ENCODE measurements around the gene CENPP. TPM values are rescaled to one million over a fixed set of nuclear protein-coding genes. Genes with fewer than 3 reads are reported as not detected.

The CENPP gene
- total RNA-seq, 1 experiment from 2014 or later, result 14.3 TPM

DNA sequence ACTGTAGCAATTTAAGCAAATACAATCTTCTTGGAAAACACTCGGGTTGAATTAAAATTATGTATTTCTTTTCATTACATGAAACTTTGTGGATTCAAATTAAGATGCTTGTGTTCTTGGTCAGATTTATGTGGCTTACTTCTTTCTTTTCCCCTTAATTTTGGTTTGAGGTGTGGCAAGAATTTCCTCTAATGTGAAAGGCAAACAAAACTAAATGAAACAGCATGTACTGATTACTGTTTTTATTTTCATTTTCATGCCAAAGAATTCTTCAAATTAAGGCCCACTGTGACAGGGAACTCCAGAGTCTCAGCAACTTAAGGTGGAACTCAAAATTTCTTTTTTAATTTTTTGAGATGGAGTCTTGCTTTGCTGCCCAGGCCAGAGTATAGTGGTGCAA lies 98.6 kb downstream of the CENPP start, which contains the start of gene OMD:
Gene OMD, minus strand, starts transcription at position 132 of the 400 bp plus-strand sequence. CDS start 6,913 bp downstream, outside the sequence.
- ATAC-seq (no peak), DNase-seq (ENCODE audit: low spot score) (no peak)
- TF ChIP-seq MAX (CRISPR knock-in tag; IDR thresholded peaks at IDR 0.05) (no peak), ZBTB43 (CRISPR knock-in tag; IDR thresholded peaks at IDR 0.05) (no peak), EMX1 (CRISPR knock-in tag; IDR thresholded peaks at IDR 0.05) (no peak), FOXJ3 (CRISPR knock-in tag; IDR thresholded peaks at IDR 0.05; ENCODE audit: borderline replicate concordance) (no peak), ZNF138 (CRISPR knock-in tag; conservative IDR thresholded peaks at IDR 0.05) (no peak), CBFB (CRISPR knock-in tag; IDR thresholded peaks at IDR 0.05; ENCODE audit: low read depth) (no peak), NFATC4 (CRISPR knock-in tag; IDR thresholded peaks at IDR 0.05) (no peak), ZNF423 (CRISPR knock-in tag; IDR thresholded peaks at IDR 0.05) (no peak), STAT6 (CRISPR knock-in tag; conservative IDR thresholded peaks at IDR 0.05; ENCODE audit: low read depth) (no peak)
- TF ChIP-seq, protein P1, sequence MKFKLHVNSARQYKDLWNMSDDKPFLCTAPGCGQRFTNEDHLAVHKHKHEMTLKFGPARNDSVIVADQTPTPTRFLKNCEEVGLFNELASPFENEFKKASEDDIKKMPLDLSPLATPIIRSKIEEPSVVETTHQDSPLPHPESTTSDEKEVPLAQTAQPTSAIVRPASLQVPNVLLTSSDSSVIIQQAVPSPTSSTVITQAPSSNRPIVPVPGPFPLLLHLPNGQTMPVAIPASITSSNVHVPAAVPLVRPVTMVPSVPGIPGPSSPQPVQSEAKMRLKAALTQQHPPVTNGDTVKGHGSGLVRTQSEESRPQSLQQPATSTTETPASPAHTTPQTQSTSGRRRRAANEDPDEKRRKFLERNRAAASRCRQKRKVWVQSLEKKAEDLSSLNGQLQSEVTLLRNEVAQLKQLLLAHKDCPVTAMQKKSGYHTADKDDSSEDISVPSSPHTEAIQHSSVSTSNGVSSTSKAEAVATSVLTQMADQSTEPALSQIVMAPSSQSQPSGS (CRISPR knock-in tag; IDR thresholded peaks at IDR 0.05; ENCODE audit: borderline replicate concordance, low read depth), result no peak
- Mint-ChIP-seq H3K27me3 (ENCODE audit: low read depth) (no peaks in the 10 kb centered on the region; the same call in 1 of the 2 replicates), H3K36me3 (no peaks in the 10 kb centered on the region), H3K4me1 (no peaks in the 10 kb centered on the region; the same call in 1 of the 2 replicates), H3K27ac (no peak within 1 kb of the TSS), H3K4me3 (no peak within 1 kb of the TSS), H3K9me3 (no peaks in the 10 kb centered on the region)
- POLR2A ChIA-PET, result no interaction called here
- CTCF ChIA-PET, result no interaction called here

DNA sequence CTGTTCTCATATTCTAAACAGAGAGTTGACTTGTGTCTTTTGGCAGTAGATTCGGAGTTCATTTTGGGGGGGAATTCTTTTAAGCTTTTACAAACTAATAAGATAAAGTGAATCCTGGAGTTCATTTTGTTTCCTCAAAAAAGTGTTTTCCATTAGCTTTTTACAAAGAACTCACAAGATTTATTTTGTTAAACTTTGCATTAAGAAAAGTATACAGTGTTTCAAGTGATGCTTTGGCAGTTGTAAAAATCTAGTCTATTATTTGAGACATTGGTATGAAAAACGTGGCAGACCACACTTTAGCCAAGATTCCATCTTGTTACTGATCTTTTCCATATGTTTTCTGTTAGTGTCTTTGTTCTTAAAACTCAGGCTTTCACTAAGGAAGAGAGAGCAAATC lies 99.7 kb downstream of the CENPP start:
- no peak for ATAC-seq
- H3K4me3 Mint-ChIP-seq, result no peak overlapping the region
- POLR2A ChIA-PET, result no interaction called here
- no peaks in the 10 kb centered on the region; the same call in 1 of the 2 replicates for H3K27me3 Mint-ChIP-seq (ENCODE audit: low read depth)
- no peaks in the 10 kb centered on the region for H3K36me3 Mint-ChIP-seq
- CTCF ChIA-PET, result no interaction called here
- DNase-seq (ENCODE audit: low spot score), result no peak
- H3K9me3 Mint-ChIP-seq, result no peaks in the 10 kb centered on the region
- no peak overlapping the region for H3K27ac Mint-ChIP-seq
- H3K4me1 Mint-ChIP-seq, result no peaks in the 10 kb centered on the region; the same call in 1 of the 2 replicates
- TF ChIP-seq NFE2L1 (CRISPR knock-in tag; IDR thresholded peaks at IDR 0.05) (no peak), ZNF138 (CRISPR knock-in tag; conservative IDR thresholded peaks at IDR 0.05) (no peak), ERG (CRISPR knock-in tag; IDR thresholded peaks at IDR 0.05) (no peak), E2F5 (CRISPR knock-in tag; IDR thresholded peaks at IDR 0.05) (no peak), ZNF396 (CRISPR knock-in tag; IDR thresholded peaks at IDR 0.05; ENCODE audit: borderline replicate concordance) (no peak), ZBTB21 (CRISPR knock-in tag; IDR thresholded peaks at IDR 0.05; ENCODE audit: borderline replicate concordance) (no peak), ZNF416 (CRISPR knock-in tag; IDR thresholded peaks at IDR 0.05) (no peak), CBFB (CRISPR knock-in tag; IDR thresholded peaks at IDR 0.05; ENCODE audit: low read depth) (no peak), ZNF281 (CRISPR knock-in tag; IDR thresholded peaks at IDR 0.05) (no peak), ATF6 (CRISPR knock-in tag; IDR thresholded peaks at IDR 0.05) (no peak), TP53 (CRISPR knock-in tag; IDR thresholded peaks at IDR 0.05) (no peak)
- TF ChIP-seq, protein P2, sequence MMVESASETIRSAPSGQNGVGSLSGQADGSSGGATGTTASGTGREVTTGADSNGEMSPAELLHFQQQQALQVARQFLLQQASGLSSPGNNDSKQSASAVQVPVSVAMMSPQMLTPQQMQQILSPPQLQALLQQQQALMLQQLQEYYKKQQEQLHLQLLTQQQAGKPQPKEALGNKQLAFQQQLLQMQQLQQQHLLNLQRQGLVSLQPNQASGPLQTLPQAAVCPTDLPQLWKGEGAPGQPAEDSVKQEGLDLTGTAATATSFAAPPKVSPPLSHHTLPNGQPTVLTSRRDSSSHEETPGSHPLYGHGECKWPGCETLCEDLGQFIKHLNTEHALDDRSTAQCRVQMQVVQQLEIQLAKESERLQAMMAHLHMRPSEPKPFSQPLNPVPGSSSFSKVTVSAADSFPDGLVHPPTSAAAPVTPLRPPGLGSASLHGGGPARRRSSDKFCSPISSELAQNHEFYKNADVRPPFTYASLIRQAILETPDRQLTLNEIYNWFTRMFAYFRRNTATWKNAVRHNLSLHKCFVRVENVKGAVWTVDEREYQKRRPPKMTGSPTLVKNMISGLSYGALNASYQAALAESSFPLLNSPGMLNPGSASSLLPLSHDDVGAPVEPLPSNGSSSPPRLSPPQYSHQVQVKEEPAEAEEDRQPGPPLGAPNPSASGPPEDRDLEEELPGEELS (CRISPR knock-in tag; IDR thresholded peaks at IDR 0.05), result no peak
